Adrenal gland (tissue), 5 donors: ENCODE measurements around the gene C1orf122.

Source experiments
- POLR2A ChIP-seq, 2 donors: fragments of 450-650 bp; IDR thresholded peaks; one replicate each; pipeline ENCODE4 v1.6.1; 2017; ENCODE audit warnings: antibody characterized with exemption in 2 of 2, mild to moderate bottlenecking in 2 of 2, moderate library complexity in 1 of 2
- TF ChIP-seq, protein P1 (sequence below), 6 experiments: fragments of 450-650 bp in 4 of 6; fragments of 200-600 bp in 2 of 6; sonication (generic) in 1 of 6; IDR thresholded peaks; 1 replicate in 5 of 6; 2 replicates in 1 of 6; pipeline versions ENCODE4 v1.5.1 to v1.8.0; 2016 to 2021; ENCODE audit warnings: antibody characterized with exemption in 6 of 6, mild to moderate bottlenecking in 2 of 6, moderate library complexity in 1 of 6
- donor health status: DM: no; HTN: no; CAD: no.

DNA sequence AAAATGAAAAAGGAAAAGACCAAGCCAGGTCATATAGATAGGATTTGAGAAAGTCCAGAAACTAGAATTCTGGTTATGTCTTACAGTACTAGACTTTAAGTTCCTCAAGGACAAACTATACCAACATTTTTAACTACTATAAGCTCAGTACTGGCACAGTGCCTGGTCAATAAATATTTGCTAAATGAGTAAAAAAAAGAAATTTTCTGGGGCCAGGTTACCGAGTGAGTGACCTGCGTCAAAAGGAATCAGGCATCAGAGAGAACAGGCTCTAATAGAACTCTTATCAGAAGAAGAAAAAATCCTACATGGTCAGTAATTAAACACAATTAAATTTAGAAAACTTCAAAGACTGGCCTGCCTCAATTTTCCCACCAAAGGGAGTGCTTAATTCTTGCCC is 24.2 kb downstream of the C1orf122 start:
- TF ChIP-seq POLR2A (IDR thresholded peaks at IDR 0.05): no peak
- TF ChIP-seq, protein P1, sequence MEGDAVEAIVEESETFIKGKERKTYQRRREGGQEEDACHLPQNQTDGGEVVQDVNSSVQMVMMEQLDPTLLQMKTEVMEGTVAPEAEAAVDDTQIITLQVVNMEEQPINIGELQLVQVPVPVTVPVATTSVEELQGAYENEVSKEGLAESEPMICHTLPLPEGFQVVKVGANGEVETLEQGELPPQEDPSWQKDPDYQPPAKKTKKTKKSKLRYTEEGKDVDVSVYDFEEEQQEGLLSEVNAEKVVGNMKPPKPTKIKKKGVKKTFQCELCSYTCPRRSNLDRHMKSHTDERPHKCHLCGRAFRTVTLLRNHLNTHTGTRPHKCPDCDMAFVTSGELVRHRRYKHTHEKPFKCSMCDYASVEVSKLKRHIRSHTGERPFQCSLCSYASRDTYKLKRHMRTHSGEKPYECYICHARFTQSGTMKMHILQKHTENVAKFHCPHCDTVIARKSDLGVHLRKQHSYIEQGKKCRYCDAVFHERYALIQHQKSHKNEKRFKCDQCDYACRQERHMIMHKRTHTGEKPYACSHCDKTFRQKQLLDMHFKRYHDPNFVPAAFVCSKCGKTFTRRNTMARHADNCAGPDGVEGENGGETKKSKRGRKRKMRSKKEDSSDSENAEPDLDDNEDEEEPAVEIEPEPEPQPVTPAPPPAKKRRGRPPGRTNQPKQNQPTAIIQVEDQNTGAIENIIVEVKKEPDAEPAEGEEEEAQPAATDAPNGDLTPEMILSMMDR (IDR thresholded peaks at IDR 0.05): no peak
